ENCODE data around the gene FSD1L.
"Not testable (repeated sequence)": the region's sequence is repeated elsewhere in the genome, so short reads cannot be mapped to it uniquely, and the experiment has no call there.

FSD1L gene

DNA sequence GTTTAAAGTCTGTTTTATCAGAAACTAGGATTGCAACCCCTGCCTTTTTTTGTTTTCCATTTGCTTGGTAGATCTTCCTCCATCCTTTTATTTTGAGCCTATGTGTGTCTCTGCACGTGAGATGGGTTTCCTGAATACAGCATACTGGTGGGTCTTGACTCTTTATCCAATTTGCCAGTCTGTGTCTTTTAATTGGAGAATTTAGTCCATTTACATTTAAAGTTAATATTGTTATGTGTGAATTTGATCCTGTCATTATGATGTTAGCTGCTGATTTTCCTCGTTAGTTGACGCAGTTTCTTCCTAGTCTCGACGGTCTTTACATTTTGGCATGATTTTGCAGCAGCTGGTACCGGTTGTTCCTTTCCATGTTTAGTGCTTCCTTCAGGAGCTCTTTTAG, 132.1 kb downstream of the FSD1L start:
- not testable (repeated sequence) for DNase-seq

DNA sequence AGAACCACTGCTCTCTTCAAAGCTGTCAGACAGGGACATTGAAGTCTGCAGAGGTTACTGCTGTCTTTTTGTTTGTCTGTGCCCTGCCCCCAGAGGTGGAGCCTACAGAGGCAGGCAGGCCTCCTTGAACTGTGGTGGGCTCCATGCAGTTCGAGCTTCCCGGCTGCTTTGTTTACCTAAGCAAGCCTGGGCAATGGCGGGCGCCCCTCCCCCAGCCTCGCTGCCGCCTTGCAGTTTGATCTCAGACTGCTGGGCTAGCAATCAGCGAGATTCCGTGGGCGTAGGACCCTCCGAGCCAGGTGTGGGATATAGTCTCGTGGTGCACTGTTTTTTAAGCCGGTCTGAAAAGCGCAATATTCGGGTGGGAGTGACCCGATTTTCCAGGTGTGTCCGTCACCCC, 133.7 kb downstream of the FSD1L start:
- not testable (repeated sequence) for DNase-seq

DNA sequence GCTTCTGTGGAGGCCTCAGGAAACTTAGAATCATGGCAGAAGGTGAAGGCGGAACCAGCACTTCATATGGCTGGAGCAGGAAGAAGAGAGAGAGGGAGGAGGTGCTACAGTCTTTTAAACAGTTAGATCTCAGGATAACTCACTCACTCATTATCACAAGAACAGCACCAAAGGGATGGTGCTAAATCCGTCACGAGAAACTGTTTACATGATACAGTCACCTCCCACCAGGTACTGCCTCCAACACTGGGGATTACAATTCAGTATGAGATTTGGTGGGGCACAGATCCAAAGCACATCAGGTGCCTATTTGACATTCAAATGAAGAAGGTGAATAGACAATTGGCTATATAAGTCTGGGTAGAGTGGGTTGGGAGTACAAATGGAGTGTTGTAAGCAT, 145.3 kb downstream of the FSD1L start:
- no peak for DNase-seq
